ENCODE data around the gene CREB3L2. TPM values are rescaled to one million over a fixed set of nuclear protein-coding genes. Genes with fewer than 3 reads are reported as not detected.
"Not testable (repeated sequence)": the region's sequence is repeated elsewhere in the genome, so short reads cannot be mapped to it uniquely, and the experiment has no call there.

CREB3L2 gene
- total RNA-seq, 4 donors from 2014 or later, result 10.9 to 24.5 (median 14.1) TPM

- H3K27ac ChIP-seq, result no peak overlapping the region
- no peaks in the 10 kb centered on the region for H3K4me1 ChIP-seq
- no peak overlapping the region for H3K4me3 ChIP-seq
- H3K27me3 ChIP-seq, result no peaks in the 10 kb centered on the region
- DNase-seq (ENCODE audit: low spot score in 2 of 2), result no peak
- TF ChIP-seq EP300 (IDR thresholded peaks at IDR 0.05) (no peak), POLR2A (IDR thresholded peaks at IDR 0.05) (no peak), CTCF (IDR thresholded peaks at IDR 0.05) (no peak), POLR2AphosphoS5 (IDR thresholded peaks at IDR 0.05) (no peak)
- peaks cover 50% of the 10 kb centered on the region for H3K36me3 ChIP-seq
- H3K9me3 ChIP-seq, result no peaks in the 10 kb centered on the region
- 85% methylated on average over 3 of the region's 3 CpGs for WGBS
Observed at GRCh38 chr7:137915266-137915665, 86.6 kb downstream of the CREB3L2 start.

- Histone ChIP-seq H3K4me1 (no peaks in the 10 kb centered on the region), H3K27me3 (no peaks in the 10 kb centered on the region), H3K36me3 (peaks cover 57% of the 10 kb centered on the region), H3K27ac (no peak overlapping the region), H3K4me3 (no peak overlapping the region), H3K9me3 (no peaks in the 10 kb centered on the region)
- WGBS, result 88% methylated on average over 4 of the region's 4 CpGs
- DNase-seq (ENCODE audit: low spot score in 2 of 2), result no peak
- TF ChIP-seq EP300 (IDR thresholded peaks at IDR 0.05), result no peak
- no peak for TF ChIP-seq CTCF (IDR thresholded peaks at IDR 0.05)
- TF ChIP-seq POLR2AphosphoS5 (IDR thresholded peaks at IDR 0.05), result no peak
- TF ChIP-seq POLR2A (IDR thresholded peaks at IDR 0.05), result no peak
Observed at GRCh38 chr7:137913985-137914384, 87.9 kb downstream of the CREB3L2 start.

GRCh38 chr7:137909042-137909441, 92.8 kb downstream of the CREB3L2 start:
- DNase-seq (ENCODE audit: low spot score in 2 of 2), result no peak
- H3K4me1 ChIP-seq, result no peaks in the 10 kb centered on the region
- TF ChIP-seq EP300 (IDR thresholded peaks at IDR 0.05), result no peak
- no peak for TF ChIP-seq POLR2AphosphoS5 (IDR thresholded peaks at IDR 0.05)
- TF ChIP-seq POLR2A (IDR thresholded peaks at IDR 0.05), result no peak
- no peak for TF ChIP-seq CTCF (IDR thresholded peaks at IDR 0.05)
- H3K9me3 ChIP-seq, result no peaks in the 10 kb centered on the region
- WGBS, result 77% methylated on average over 11 of the region's 11 CpGs
- H3K27me3 ChIP-seq, result no peaks in the 10 kb centered on the region
- no peak overlapping the region for H3K27ac ChIP-seq
- H3K36me3 ChIP-seq, result peaks cover 75% of the 10 kb centered on the region
- no peak overlapping the region for H3K4me3 ChIP-seq

- H3K27ac ChIP-seq, result no peak overlapping the region
- no peak for DNase-seq (ENCODE audit: low spot score in 2 of 2)
- peaks cover 8% of the 10 kb centered on the region for H3K4me1 ChIP-seq
- H3K9me3 ChIP-seq, result no peaks in the 10 kb centered on the region
- 95% methylated on average over 9 of the region's 9 CpGs for WGBS
- H3K27me3 ChIP-seq, result no peaks in the 10 kb centered on the region
- peaks cover 70% of the 10 kb centered on the region for H3K36me3 ChIP-seq
- TF ChIP-seq POLR2A (IDR thresholded peaks at IDR 0.05) (no peak), CTCF (IDR thresholded peaks at IDR 0.05) (no peak), EP300 (IDR thresholded peaks at IDR 0.05) (no peak), POLR2AphosphoS5 (IDR thresholded peaks at IDR 0.05) (no peak)
- H3K4me3 ChIP-seq, result no peak overlapping the region
Observed at GRCh38 chr7:137908106-137908505, 93.8 kb downstream of the CREB3L2 start.

- H3K27me3 ChIP-seq; H3K4me1 ChIP-seq; H3K9me3 ChIP-seq; H3K4me3 ChIP-seq; DNase-seq (ENCODE audit: low spot score in 2 of 2); H3K27ac ChIP-seq: not testable (repeated sequence)
- WGBS, result 96% methylated on average over 4 of the region's 4 CpGs
- peaks cover 65% of the 10 kb centered on the region for H3K36me3 ChIP-seq
Observed at GRCh38 chr7:137906636-137907035, 95.2 kb downstream of the CREB3L2 start.

- peaks cover 8% of the 10 kb centered on the region for H3K4me1 ChIP-seq
- DNase-seq (ENCODE audit: low spot score in 2 of 2), result no peak
- H3K4me3 ChIP-seq, result no peak overlapping the region
- no peak overlapping the region for H3K27ac ChIP-seq
- H3K27me3 ChIP-seq, result no peaks in the 10 kb centered on the region
- no peaks in the 10 kb centered on the region for H3K9me3 ChIP-seq
- 75% methylated on average over 1 of the region's 1 CpG for WGBS
- peaks cover 65% of the 10 kb centered on the region for H3K36me3 ChIP-seq
- TF ChIP-seq EP300 (IDR thresholded peaks at IDR 0.05), result no peak
Observed at GRCh38 chr7:137904833-137905232, 97.1 kb downstream of the CREB3L2 start.

All from suprapubic skin (tissue), 4 donors.